Suprapubic skin (tissue), 4 donors: Measurements from ENCODE around the gene UGT1A6. TPM values are rescaled to one million over a fixed set of nuclear protein-coding genes. Genes with fewer than 3 reads are reported as not detected.

Experiments used
- DNase-seq, 2 donors: peaks; one replicate each; pipeline ENCODE4 v3.0.0-alpha.2; 2019; ENCODE audit warnings: low spot score in 2 of 2
- H3K27ac ChIP-seq: fragments of 200-600 bp; sonication (generic); one replicate; pipeline ENCODE4 v1.5.1; 2019
- H3K27me3 ChIP-seq: fragments of 200-600 bp; sonication (generic); one replicate; pipeline ENCODE4 v1.5.1; 2019
- H3K36me3 ChIP-seq: fragments of 200-600 bp; sonication (generic); one replicate; pipeline ENCODE4 v1.5.1; 2019
- H3K4me1 ChIP-seq: fragments of 200-600 bp; sonication (generic); one replicate; pipeline ENCODE4 v1.5.1; 2019
- H3K4me3 ChIP-seq: fragments of 200-600 bp; sonication (generic); one replicate; pipeline ENCODE4 v1.5.1; 2019; ENCODE audit warnings: mild to moderate bottlenecking
- H3K9me3 ChIP-seq: fragments of 200-600 bp; sonication (generic); one replicate; pipeline ENCODE4 v1.5.1; 2019
- CTCF ChIP-seq, 2 donors: fragments of 200-600 bp in 1 of 2; fragments of 450-650 bp in 1 of 2; sonication (generic) in 1 of 2; IDR thresholded peaks; one replicate each; pipeline ENCODE4 v1.5.1; 2016 to 2019; ENCODE audit warnings: antibody characterized with exemption in 2 of 2, mild to moderate bottlenecking in 1 of 2, moderate library complexity in 1 of 2
- EP300 ChIP-seq: sonication (generic); formaldehyde crosslinking; IDR thresholded peaks from one replicate; pipeline ENCODE4 v1.6.1; 2017; ENCODE audit warnings: antibody characterized with exemption
- POLR2A ChIP-seq, 2 donors: fragments of 450-650 bp; IDR thresholded peaks; one replicate each; pipeline ENCODE4 v1.6.1; 2017; ENCODE audit warnings: antibody characterized with exemption in 2 of 2, mild to moderate bottlenecking in 2 of 2, moderate library complexity in 2 of 2
- POLR2AphosphoS5 ChIP-seq, 3 donors: sonication (generic); formaldehyde crosslinking; IDR thresholded peaks; one replicate each; pipeline ENCODE4 v1.6.1; 2017; ENCODE audit warnings: antibody characterized with exemption in 3 of 3
- WGBS: methylation state at CpG from one replicate; pipeline ENCODE4 v1.1.5; 2018; 5-methylcytosine and 5-hydroxymethylcytosine counted together
- total RNA-seq, 4 donors: library from RNA; depleted of rRNA; stranded (reverse); fragments of >200 nt; gene quantifications; one replicate each; pipeline ENCODE4 v1.1.0, GENCODE V29; 2016

The UGT1A6 gene
- total RNA-seq, 4 donors from 2014 or later = 7.4 to 26.3 (median 19.5) TPM

GRCh38 chr2:233686928-233687327 is 5.8 kb upstream of the UGT1A6 start:
- DNase-seq = no peak
- TF ChIP-seq CTCF (IDR thresholded peaks at IDR 0.05) (no peak), POLR2A (IDR thresholded peaks at IDR 0.05) (no peak)
- Histone ChIP-seq H3K27me3 (peaks cover 2% of the 10 kb centered on the region), H3K36me3 (no peaks in the 10 kb centered on the region), H3K27ac (no peak overlapping the region), H3K9me3 (no peaks in the 10 kb centered on the region), H3K4me3 (no peak overlapping the region), H3K4me1 (peaks cover 8% of the 10 kb centered on the region)
- 75% methylated on average over 5 of the region's 5 CpGs for WGBS

GRCh38 chr2:233688341-233688740 is 4.3 kb upstream of the UGT1A6 start:
- Histone ChIP-seq H3K4me3 (no peak overlapping the region), H3K27me3 (peaks cover 2% of the 10 kb centered on the region), H3K4me1 (peaks cover 8% of the 10 kb centered on the region), H3K27ac (no peak overlapping the region), H3K36me3 (no peaks in the 10 kb centered on the region), H3K9me3 (no peaks in the 10 kb centered on the region)
- 86% methylated on average over 5 of the region's 5 CpGs for WGBS
- TF ChIP-seq EP300 (no peak), POLR2AphosphoS5 (IDR thresholded peaks at IDR 0.05) (no peak), CTCF (IDR thresholded peaks at IDR 0.05) (no peak), POLR2A (IDR thresholded peaks at IDR 0.05) (no peak)
- DNase-seq = no peak

- no peaks in the 10 kb centered on the region for H3K9me3 ChIP-seq
- no peak overlapping the region for H3K27ac ChIP-seq
- H3K27me3 ChIP-seq = peaks cover 2% of the 10 kb centered on the region
- peaks cover 8% of the 10 kb centered on the region for H3K4me1 ChIP-seq
- no peak overlapping the region for H3K4me3 ChIP-seq
- TF ChIP-seq EP300 = no peak
- TF ChIP-seq POLR2A (IDR thresholded peaks at IDR 0.05) = no peak
- TF ChIP-seq POLR2AphosphoS5 (IDR thresholded peaks at IDR 0.05) = no peak
- TF ChIP-seq CTCF (IDR thresholded peaks at IDR 0.05) = no peak
- no peaks in the 10 kb centered on the region for H3K36me3 ChIP-seq
- DNase-seq = no peak
Measured at GRCh38 chr2:233689031-233689430, 3.7 kb upstream of the UGT1A6 start.

GRCh38 chr2:233689501-233689900 is 3.2 kb upstream of the UGT1A6 start:
- TF ChIP-seq CTCF (IDR thresholded peaks at IDR 0.05) (no peak), EP300 (no peak), POLR2AphosphoS5 (IDR thresholded peaks at IDR 0.05) (no peak), POLR2A (IDR thresholded peaks at IDR 0.05) (no peak)
- no peak for DNase-seq
- no peaks in the 10 kb centered on the region for H3K36me3 ChIP-seq
- WGBS = 23% methylated on average over 3 of the region's 3 CpGs
- no peak overlapping the region for H3K4me3 ChIP-seq
- H3K4me1 ChIP-seq = peaks cover 8% of the 10 kb centered on the region
- no peaks in the 10 kb centered on the region for H3K9me3 ChIP-seq
- peaks cover 2% of the 10 kb centered on the region for H3K27me3 ChIP-seq
- no peak overlapping the region for H3K27ac ChIP-seq

GRCh38 chr2:233690444-233690843 is 2.2 kb upstream of the UGT1A6 start:
- 54% methylated on average over 4 of the region's 4 CpGs for WGBS
- no peak for DNase-seq

More at GRCh38 chr2:233690444-233690843, 2.2 kb upstream of the UGT1A6 start:
- Histone ChIP-seq H3K36me3 (no peaks in the 10 kb centered on the region), H3K9me3 (no peaks in the 10 kb centered on the region), H3K27me3 (peaks cover 2% of the 10 kb centered on the region), H3K27ac (no peak overlapping the region), H3K4me3 (no peak overlapping the region), H3K4me1 (peaks cover 8% of the 10 kb centered on the region)
- TF ChIP-seq POLR2AphosphoS5 (IDR thresholded peaks at IDR 0.05) (no peak), POLR2A (IDR thresholded peaks at IDR 0.05) (no peak), EP300 (no peak), CTCF (IDR thresholded peaks at IDR 0.05) (no peak)
